Activated T-cell treated with anti-CD3 and anti-CD28 coated beads for 24 hours (primary cell): ENCODE data around the gene EXOC3.
"Not testable (repeated sequence)": the region's sequence is repeated elsewhere in the genome, so short reads cannot be mapped to it uniquely, and the experiment has no call there.

Source experiments
- DNase-seq: peaks from one replicate; pipeline ENCODE4 v3.0.0-alpha.2; 2020; ENCODE audit warnings: low read depth

EXOC3 gene

GRCh38 chr5:486597-486996, 43.6 kb downstream of the EXOC3 start:
- DNase-seq = not testable (repeated sequence)

GRCh38 chr5:488241-488640, 45.3 kb downstream of the EXOC3 start:
- DNase-seq = no peak

GRCh38 chr5:488744-489688, 46.0 kb downstream of the EXOC3 start:
- DNase-seq = no peak

GRCh38 chr5:489689-490080, 46.7 kb downstream of the EXOC3 start:
- DNase-seq = no peak

- no peak for DNase-seq
Measured at GRCh38 chr5:490116-491106, 47.4 kb downstream of the EXOC3 start.

GRCh38 chr5:491119-491855, 48.3 kb downstream of the EXOC3 start:
- no peak for DNase-seq

- no peak for DNase-seq
Measured at GRCh38 chr5:491856-492155, 48.8 kb downstream of the EXOC3 start.

GRCh38 chr5:492314-492893, 49.4 kb downstream of the EXOC3 start:
- DNase-seq = no peak

GRCh38 chr5:493119-493701, 50.2 kb downstream of the EXOC3 start:
- no peak for DNase-seq

GRCh38 chr5:493758-494157, 50.8 kb downstream of the EXOC3 start:
- no peak for DNase-seq

- DNase-seq = no peak
Measured at GRCh38 chr5:494667-495255, 51.8 kb downstream of the EXOC3 start.

- DNase-seq = no peak
Measured at GRCh38 chr5:496028-496427, 53.1 kb downstream of the EXOC3 start.

- DNase-seq = no peak
Measured at GRCh38 chr5:497090-497700, 54.2 kb downstream of the EXOC3 start.

- no peak for DNase-seq
Measured at GRCh38 chr5:497871-498509, 55.0 kb downstream of the EXOC3 start.

GRCh38 chr5:499233-500209, 56.5 kb downstream of the EXOC3 start:
- no peak for DNase-seq

GRCh38 chr5:500491-500890, 57.5 kb downstream of the EXOC3 start:
- no peak for DNase-seq

- no peak for DNase-seq
Measured at GRCh38 chr5:501105-501830, 58.3 kb downstream of the EXOC3 start.

- no peak for DNase-seq
Measured at GRCh38 chr5:501831-502184, 58.8 kb downstream of the EXOC3 start.
